ENCODE results near the gene SMC1B.
"Not testable (repeated sequence)": the region's sequence is repeated elsewhere in the genome, so short reads cannot be mapped to it uniquely, and the experiment has no call there.

The SMC1B gene

GRCh38 chr22:45296628-45297297 lies 116.6 kb downstream of the SMC1B start:
- DNase-seq (ENCODE audit: low spot score) = no peak

- no peak for DNase-seq (ENCODE audit: low spot score)
Observed at GRCh38 chr22:45295492-45295891, 117.9 kb downstream of the SMC1B start.

GRCh38 chr22:45295004-45295403 lies 118.4 kb downstream of the SMC1B start:
- DNase-seq (ENCODE audit: low spot score) = not testable (repeated sequence)

Data from hematopoietic multipotent progenitor cell treated with erythropoietin and hydrocortisone succinate and interleukin-3 and kit ligand, for 17 days (in vitro differentiated cells).